OCI-LY1 (cell line): ENCODE results near the gene SPATA20.

ENCODE experiments used
- CTCF ChIP-seq: fragments of 200-600 bp; sonication (generic), shearing (Covaris generic); IDR thresholded peaks from 2 replicates; pipeline ENCODE4 v1.5.1; 2017; ENCODE audit warnings: mild to moderate bottlenecking, antibody characterized with exemption, low read length, moderate library complexity, mixed read lengths
- EZH2 ChIP-seq: fragments of 200-600 bp; sonication (generic), shearing (Covaris generic); IDR thresholded peaks from 2 replicates; pipeline ENCODE4 v1.8.0; 2017; ENCODE audit warnings: borderline replicate concordance, mixed run types, mild to moderate bottlenecking, antibody characterized with exemption, low read length, moderate library complexity, mixed read lengths

DNA sequence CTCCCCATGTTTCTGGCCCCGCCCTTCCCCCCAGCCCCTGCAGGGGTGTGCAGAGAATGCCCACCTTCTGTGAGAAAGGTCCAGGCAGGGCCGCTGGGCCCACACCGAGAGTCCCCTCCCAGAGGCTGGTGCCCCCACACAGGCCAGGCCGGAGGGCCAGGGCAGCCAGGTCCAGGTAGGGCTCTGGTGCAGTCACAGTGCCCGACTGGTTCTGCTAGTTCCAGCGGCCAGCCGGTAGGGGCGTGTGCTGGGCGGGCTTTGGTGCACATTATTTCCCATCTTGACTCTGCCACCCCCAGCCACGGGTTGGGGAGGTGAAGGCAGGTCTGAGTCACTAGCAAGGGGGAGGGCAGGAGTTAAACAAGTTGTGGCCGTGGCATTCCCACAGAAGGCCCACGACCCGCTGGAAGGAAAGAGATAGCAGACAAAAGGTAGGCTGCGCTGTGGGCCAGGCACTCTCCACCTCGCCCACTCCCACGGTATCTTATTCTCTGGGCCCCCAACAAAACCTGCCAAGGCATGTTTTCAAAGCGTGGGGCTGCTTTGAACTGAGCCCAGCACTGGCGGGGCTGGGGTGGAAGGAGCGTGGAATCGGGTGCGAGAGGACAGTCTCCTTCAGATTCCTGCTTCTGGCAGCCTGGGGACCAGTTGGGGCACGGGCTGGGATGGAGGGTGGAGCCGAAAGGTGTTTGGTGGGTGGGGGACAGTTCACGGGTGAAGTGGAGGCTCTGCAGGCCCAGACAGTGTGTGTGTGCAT is 12.6 kb upstream of the SPATA20 start:
- TF ChIP-seq CTCF (peak; percentile 26), EZH2 (no peak)
